VCaP (cell line): ENCODE data around the gene FARSB.
A peak's percentile ranks its signal among the peaks of the same experiment; 100 is the strongest.

ENCODE experiments used
- H3K27ac ChIP-seq: fragments of 450-650 bp; 2 replicates; pipeline ENCODE4 v1.5.1; 2017
- TF ChIP-seq, protein P1 (sequence below): fragments of 450-650 bp; conservative IDR thresholded peaks from 2 replicates; pipeline ENCODE4 v1.5.1; 2017; ENCODE audit warnings: mild to moderate bottlenecking, moderate library complexity

FARSB gene

GRCh38 chr2:222615320-222615719 is 40.6 kb downstream of the FARSB start:
- H3K27ac ChIP-seq = no peak overlapping the region
- TF ChIP-seq, protein P1, sequence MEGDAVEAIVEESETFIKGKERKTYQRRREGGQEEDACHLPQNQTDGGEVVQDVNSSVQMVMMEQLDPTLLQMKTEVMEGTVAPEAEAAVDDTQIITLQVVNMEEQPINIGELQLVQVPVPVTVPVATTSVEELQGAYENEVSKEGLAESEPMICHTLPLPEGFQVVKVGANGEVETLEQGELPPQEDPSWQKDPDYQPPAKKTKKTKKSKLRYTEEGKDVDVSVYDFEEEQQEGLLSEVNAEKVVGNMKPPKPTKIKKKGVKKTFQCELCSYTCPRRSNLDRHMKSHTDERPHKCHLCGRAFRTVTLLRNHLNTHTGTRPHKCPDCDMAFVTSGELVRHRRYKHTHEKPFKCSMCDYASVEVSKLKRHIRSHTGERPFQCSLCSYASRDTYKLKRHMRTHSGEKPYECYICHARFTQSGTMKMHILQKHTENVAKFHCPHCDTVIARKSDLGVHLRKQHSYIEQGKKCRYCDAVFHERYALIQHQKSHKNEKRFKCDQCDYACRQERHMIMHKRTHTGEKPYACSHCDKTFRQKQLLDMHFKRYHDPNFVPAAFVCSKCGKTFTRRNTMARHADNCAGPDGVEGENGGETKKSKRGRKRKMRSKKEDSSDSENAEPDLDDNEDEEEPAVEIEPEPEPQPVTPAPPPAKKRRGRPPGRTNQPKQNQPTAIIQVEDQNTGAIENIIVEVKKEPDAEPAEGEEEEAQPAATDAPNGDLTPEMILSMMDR = no peak

GRCh38 chr2:222613715-222614331 is 42.1 kb downstream of the FARSB start:
- H3K27ac ChIP-seq = no peak overlapping the region

DNA sequence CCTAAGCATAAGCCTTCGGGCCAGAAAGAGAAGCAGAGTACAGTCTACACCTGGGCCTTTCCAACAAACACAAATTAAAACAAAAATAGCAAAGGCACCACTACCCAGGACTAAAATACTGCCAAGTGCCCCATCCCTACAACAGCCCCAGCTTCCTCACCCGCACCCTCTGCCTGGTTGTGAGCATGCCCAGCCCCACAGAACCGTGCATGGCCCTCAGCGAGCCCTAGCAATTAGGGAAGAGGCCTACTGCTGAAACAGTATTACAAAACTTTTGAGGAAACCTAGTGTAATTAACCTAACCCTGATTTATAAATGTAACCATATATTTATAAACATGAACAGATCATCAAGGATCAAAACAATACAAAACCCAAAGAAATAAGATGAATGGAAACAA is 44.2 kb downstream of the FARSB start:
- TF ChIP-seq, protein P1 = no peak
- H3K27ac ChIP-seq = no peak overlapping the region

More at GRCh38 chr2:222613715-222614331, 42.1 kb downstream of the FARSB start:
- TF ChIP-seq, protein P1 = peak; percentile 84

DNA sequence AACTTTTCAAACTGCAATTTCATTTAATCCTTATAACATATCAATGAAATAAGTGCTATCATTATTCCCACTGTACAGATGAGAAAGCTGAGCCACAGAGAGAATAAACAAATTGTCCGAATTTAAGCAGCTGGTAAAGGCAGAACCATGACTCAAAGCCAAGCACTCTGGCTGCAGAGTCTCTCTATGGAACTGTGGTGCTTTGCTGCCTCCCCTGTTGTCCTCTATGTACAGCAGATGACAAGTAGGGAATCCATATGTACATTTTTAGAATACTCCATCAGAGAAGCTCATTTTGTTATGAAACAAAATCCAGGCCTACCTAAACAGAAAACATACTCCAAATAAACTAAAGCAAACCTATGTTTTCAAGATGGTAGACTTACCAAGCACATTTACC is 45.1 kb downstream of the FARSB start:
- TF ChIP-seq, protein P1 = no peak
- H3K27ac ChIP-seq = no peak overlapping the region

- TF ChIP-seq, protein P1 = no peak
- H3K27ac ChIP-seq = no peak overlapping the region
Measured at GRCh38 chr2:222609381-222609780, 46.5 kb downstream of the FARSB start.

DNA sequence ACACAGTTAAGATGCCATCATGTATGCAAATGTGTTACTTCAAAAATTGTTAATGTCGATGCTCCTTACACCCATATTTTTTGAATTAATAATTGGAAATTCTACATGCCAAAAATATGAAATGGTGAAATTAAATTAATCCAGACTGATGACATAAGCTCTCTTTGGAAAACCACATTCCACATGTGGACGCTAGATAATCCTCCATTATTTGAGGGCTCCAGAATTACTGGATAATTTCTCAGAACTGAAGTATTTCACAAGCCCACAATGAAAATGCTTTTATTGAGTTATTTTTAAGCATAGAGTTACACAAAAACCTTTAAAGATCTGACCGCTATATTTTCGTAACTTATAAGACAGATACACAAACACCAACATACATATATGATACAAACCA is 47.8 kb downstream of the FARSB start:
- TF ChIP-seq, protein P1 = no peak
- H3K27ac ChIP-seq = no peak overlapping the region

DNA sequence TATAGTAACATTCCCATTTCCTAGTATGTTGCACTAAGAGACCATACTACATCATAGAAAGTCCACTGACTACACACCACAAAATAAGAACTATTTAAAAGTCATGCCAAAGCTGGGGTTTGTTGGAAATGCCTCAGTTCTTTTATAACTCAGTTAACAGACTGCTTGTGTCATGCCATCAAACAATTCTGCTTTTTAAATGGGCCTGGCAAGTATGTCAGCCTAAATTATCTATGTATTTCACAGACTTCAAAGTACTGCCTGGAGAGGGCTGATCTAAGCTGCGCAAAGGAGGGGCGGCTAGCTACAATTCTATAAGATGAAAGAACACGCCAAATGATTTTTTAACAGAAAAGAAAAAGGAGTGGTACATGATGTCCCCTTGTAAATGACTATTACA is 49.6 kb downstream of the FARSB start:
- H3K27ac ChIP-seq = no peak overlapping the region
- TF ChIP-seq, protein P1 = no peak
